B cell (primary cell): ENCODE data around the gene MS4A1. TPM values are rescaled to one million over a fixed set of nuclear protein-coding genes. Genes with fewer than 3 reads are reported as not detected.

Experiments
- ATAC-seq: fragments of 200-7000 bp; cut with Tn5 transposase; one replicate; pipeline ENCODE4 v1.10.0; 2021; ENCODE audit warnings: low read depth, mild to moderate bottlenecking, moderate number of reproducible peaks, moderate library complexity
- CTCF ChIA-PET: fragments of 350-600 bp; sonication (Branson Sonifier 250); formaldehyde crosslinking; loops from one replicate; lab custom pipeline; 2021; ENCODE audit warnings: antibody characterized with exemption, inconsistent platforms; lab: Charles Lee
- POLR2A ChIA-PET: fragments of 350-600 bp; sonication (Branson Sonifier 250); formaldehyde crosslinking; loops from one replicate; lab custom pipeline; 2021; ENCODE audit warnings: antibody characterized with exemption; lab: Charles Lee
- DNase-seq: peaks from one replicate; pipeline ENCODE4 v3.0.0; 2013
- H2AFZ ChIP-seq: 2 replicates; pipeline ENCODE4 v1.6.1; 2012; ENCODE audit warnings: mild to moderate bottlenecking, low read depth, low read length; ENCODE audit not compliant: insufficient read depth, poor library complexity, severe bottlenecking
- H3K27ac ChIP-seq, 2 donors: 1 replicate in 1 of 2; 2 replicates in 1 of 2; pipeline ENCODE4 v1.5.1; 2012 to 2013; ENCODE audit warnings: low read length in 2 of 2, mild to moderate bottlenecking in 2 of 2, moderate library complexity in 1 of 2
- H3K27me3 ChIP-seq, 4 experiments: fragments of 200-600 bp in 1 of 4; sonication (generic) in 1 of 4; replicated peaks in 1 of 4; 1 replicate in 2 of 4; 2 replicates in 2 of 4; pipeline versions ENCODE4 v1.6.1 to v1.7.0; 2013 to 2016; ENCODE audit warnings: low read length in 3 of 4, mild to moderate bottlenecking in 2 of 4, mixed read lengths in 1 of 4, moderate library complexity in 1 of 4; ENCODE audit not compliant: insufficient read depth in 4 of 4, control insufficient read depth in 3 of 4; ENCODE audit errors: control extremely low read depth in 1 of 4
- H3K36me3 ChIP-seq, 2 experiments: replicated peaks in 1 of 2; 1 replicate in 1 of 2; 2 replicates in 1 of 2; pipeline versions ENCODE4 v1.6.1 to v1.7.1; 2013; ENCODE audit warnings: low read length in 1 of 2; ENCODE audit not compliant: insufficient read depth in 2 of 2, control insufficient read depth in 1 of 2; ENCODE audit errors: control extremely low read depth in 1 of 2, extremely low read depth in 1 of 2
- H3K4me1 ChIP-seq, 2 donors: fragments of 200-600 bp in 1 of 2; sonication (generic) in 1 of 2; 1 replicate in 1 of 2; 2 replicates in 1 of 2; pipeline versions ENCODE4 v1.5.1 to v1.6.1; 2013 to 2017; ENCODE audit warnings: low read length in 2 of 2; ENCODE audit not compliant: control insufficient read depth in 2 of 2, insufficient read depth in 2 of 2
- H3K4me2 ChIP-seq: replicated peaks from 2 replicates; pipeline ENCODE3; 2012; ENCODE audit warnings: mild to moderate bottlenecking, low read depth, low read length; ENCODE audit not compliant: poor library complexity, severe bottlenecking
- H3K4me3 ChIP-seq, 5 experiments: fragments of 200-600 bp in 1 of 5; sonication (generic) in 1 of 5; 1 replicate in 3 of 5; 2 replicates in 2 of 5; pipeline versions ENCODE4 v1.5.1 to v1.7.0; 2011 to 2016; ENCODE audit warnings: low read length in 4 of 5, mild to moderate bottlenecking in 4 of 5, low read depth in 2 of 5, control low read depth in 1 of 5, moderate library complexity in 1 of 5; ENCODE audit not compliant: insufficient read depth in 1 of 5; ENCODE audit errors: control extremely low read depth in 1 of 5, extremely low read depth in 1 of 5
- H3K79me2 ChIP-seq: fragments of 200-600 bp; sonication (generic); one replicate; pipeline ENCODE4 v1.6.0; 2016; ENCODE audit warnings: low read length; ENCODE audit not compliant: control insufficient read depth, insufficient read depth
- H3K9ac ChIP-seq: fragments of 200-600 bp; sonication (generic); 2 replicates; pipeline ENCODE4 v1.6.1; 2017; ENCODE audit warnings: mild to moderate bottlenecking, low read length, moderate library complexity
- H3K9me3 ChIP-seq, 3 donors: one replicate each; pipeline versions ENCODE4 v1.6.1 to v1.7.1; 2013; ENCODE audit warnings: low read length in 2 of 3; ENCODE audit not compliant: control insufficient read depth in 2 of 3, insufficient read depth in 1 of 3; ENCODE audit errors: control extremely low read depth in 1 of 3
- H4K20me1 ChIP-seq: 2 replicates; pipeline ENCODE4 v1.6.0; 2012; ENCODE audit warnings: mild to moderate bottlenecking, low read length; ENCODE audit not compliant: insufficient read depth, control insufficient read depth, poor library complexity, severe bottlenecking
- H3K27ac Mint-ChIP-seq: one replicate; pipeline ENCODE4 v1.8.0; 2021; ENCODE audit warnings: mixed read lengths
- H3K27me3 Mint-ChIP-seq: one replicate; pipeline ENCODE4 v1.8.0; 2021; ENCODE audit warnings: mixed read lengths
- H3K4me1 Mint-ChIP-seq: one replicate; pipeline ENCODE4 v1.8.0; 2021; ENCODE audit warnings: mixed read lengths
- H3K4me3 Mint-ChIP-seq: one replicate; pipeline ENCODE4 v1.8.0; 2021; ENCODE audit warnings: mixed read lengths
- H3K9me3 Mint-ChIP-seq: one replicate; pipeline ENCODE4 v1.8.0; 2022; ENCODE audit warnings: mixed read lengths; ENCODE audit not compliant: insufficient read depth
- CTCF ChIP-seq: fragments of 200-600 bp; IDR thresholded peaks from one replicate; pipeline ENCODE4 v1.8.0; 2022; ENCODE audit warnings: antibody characterized with exemption, mild to moderate bottlenecking
- EZH2 ChIP-seq: IDR thresholded peaks from 2 replicates; pipeline ENCODE4 v1.6.1; 2012; ENCODE audit warnings: borderline replicate concordance, low read depth, mild to moderate bottlenecking, moderate library complexity, low read length; ENCODE audit not compliant: insufficient read depth, poor library complexity, severe bottlenecking
- WGBS: methylation state at CpG from one replicate; pipeline ENCODE4 v1.1.5; 2013; ENCODE audit warnings: missing lambda C conversion rate; ENCODE audit not compliant: insufficient coverage; 5-methylcytosine and 5-hydroxymethylcytosine counted together
- intact Hi-C: fragments of 100-400 bp; cut with micrococcal nuclease; formaldehyde crosslinking; loops from one replicate; pipeline ENCODE4 v1.10.0; 2022
- polyA plus RNA-seq: library from polyadenylated mRNA; depleted of rRNA; stranded (reverse); fragments of >200 nt; gene quantifications from 2 replicates; pipeline ENCODE4 v1.2.3, GENCODE V29; 2012
- total RNA-seq, 2 donors: library from RNA; stranded (reverse); fragments of 120-200 nt in 1 of 2; gene quantifications; 1 replicate in 1 of 2; 2 replicates in 1 of 2; pipeline versions ENCODE4 v1.2.3 to v1.2.4, GENCODE V29; 2013 to 2022

MS4A1 gene
- total and polyA plus RNA-seq, 2 donors (not counting 1 experiment from before 2014, with no cell fraction given), result 1,202 to 5,160 TPM

GRCh38 chr11:60482361-60482760 lies 26.7 kb downstream of the MS4A1 start:
- ChIA-PET POLR2A (interaction anchor here (1.4 to 3.6 kb wide), 3 partner anchors 24 to 118 kb away, joined by 3 to 17 read pairs (median 9); no protein-coding TSS in a partner anchor), CTCF (interaction anchor here (1.2 to 5.8 kb wide), 10 partner anchors 24 to 151 kb away, joined by 3 to 162 read pairs (median 20); partner anchors contain the start of gene MS4A1)
- intact Hi-C loops, result no loop called here
- Histone ChIP-seq H3K27me3 (no peaks in the 10 kb centered on the region), H3K79me2 (peaks cover 53% of the 10 kb centered on the region), H3K4me1 (peaks cover 62 to 81% of the 10 kb centered on the region in 2 donors), H3K4me2 (peak overlapping the region; percentile 56), H3K36me3 (no peaks in the 10 kb centered on the region), H3K4me3 (peak overlapping the region in 1 of 5 experiments; percentile 42), H3K9ac (peak overlapping the region; percentile 24), H3K9me3 (peaks cover 0 to 2% (median 0%) of the 10 kb centered on the region in 3 donors), H3K27ac (peak overlapping the region; percentile 35 to 67), H2AFZ (peak overlapping the region; percentile 52), H4K20me1 (no peaks in the 10 kb centered on the region)
- Mint-ChIP-seq H3K27me3 (no peaks in the 10 kb centered on the region), H3K4me1 (peaks cover 88% of the 10 kb centered on the region), H3K4me3 (peak overlapping the region; percentile 69), H3K9me3 (no peaks in the 10 kb centered on the region), H3K27ac (peak overlapping the region; percentile 92)
- ATAC-seq, result peak; percentile 66
- DNase-seq, result peak; percentile 75
- no peak for TF ChIP-seq CTCF
- TF ChIP-seq EZH2, result no peak
- WGBS, result no CpG with 5 or more reads among the region's 2 CpGs

GRCh38 chr11:60485987-60486386 lies 30.3 kb downstream of the MS4A1 start:
- H3K9me3 ChIP-seq, result no peaks in the 10 kb centered on the region
- H3K36me3 ChIP-seq, result no peaks in the 10 kb centered on the region
- no peaks in the 10 kb centered on the region for H4K20me1 ChIP-seq
- H3K27me3 ChIP-seq, result no peaks in the 10 kb centered on the region
- Mint-ChIP-seq H3K4me1 (peaks cover 54% of the 10 kb centered on the region), H3K9me3 (no peaks in the 10 kb centered on the region), H3K27me3 (no peaks in the 10 kb centered on the region), H3K27ac (peak overlapping the region; percentile 4), H3K4me3 (no peak overlapping the region)
- ChIA-PET POLR2A (interaction anchor here (3.6 kb wide), 1 partner anchor 122 kb away, joined by 17 read pairs; no protein-coding TSS in a partner anchor), CTCF (interaction anchor here (1.2 to 5.8 kb wide), 18 partner anchors 9 to 153 kb away, joined by 3 to 162 read pairs (median 11); partner anchors contain the start of gene MS4A1)
- intact Hi-C loops, result loop anchor here (1.0 kb wide), 7 partner anchors 9 to 221 kb away; partner anchors contain the start of gene MS4A1
- no peak overlapping the region for H2AFZ ChIP-seq
- no peak overlapping the region for H3K4me3 ChIP-seq
- no peak overlapping the region for H3K27ac ChIP-seq
- peaks cover 39 to 47% of the 10 kb centered on the region in 2 donors for H3K4me1 ChIP-seq
- DNase-seq (peak; percentile 88), ATAC-seq (peak; percentile 93)
- H3K4me2 ChIP-seq, result peak overlapping the region; percentile 26
- WGBS, result 42% methylated on average over 3 of the region's 5 CpGs
- H3K79me2 ChIP-seq, result peaks cover 37% of the 10 kb centered on the region
- H3K9ac ChIP-seq, result no peak overlapping the region
- TF ChIP-seq EZH2 (no peak), CTCF (peak; percentile 96)
